Stimulated activated CD8-positive, alpha-beta memory T cell treated with anti-CD3 and anti-CD28 coated beads, Interleukin-2, amount 100 ng/mL, for 1 hour (primary cell): ENCODE measurements around the gene CRB1.
"Not testable (repeated sequence)": the region's sequence is repeated elsewhere in the genome, so short reads cannot be mapped to it uniquely, and the experiment has no call there.

Source experiments
- DNase-seq, 2 donors: peaks; one replicate each; pipeline ENCODE4 v3.0.0-alpha.2; 2020; ENCODE audit warnings: low read depth in 2 of 2

Gene CRB1

GRCh38 chr1:197399755-197400521, 131.9 kb downstream of the CRB1 start:
- DNase-seq = no peak

DNA sequence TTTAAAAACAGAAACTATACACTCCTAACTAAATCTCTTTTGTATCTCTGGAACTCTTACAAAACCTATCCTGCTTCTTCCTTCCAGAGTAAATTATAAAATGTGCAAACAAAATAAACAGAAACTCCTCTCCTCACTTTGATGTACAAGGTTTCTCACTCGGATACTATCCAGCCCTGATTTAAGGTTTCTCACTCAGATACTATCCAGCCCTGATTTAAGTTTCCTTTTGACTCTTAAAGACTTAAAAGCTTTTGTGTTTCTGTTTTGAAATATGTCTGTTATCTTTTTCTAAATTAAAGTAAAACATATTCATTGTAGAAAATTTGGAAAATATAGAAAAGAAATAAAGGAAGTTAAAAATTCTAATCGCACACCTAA, 132.5 kb downstream of the CRB1 start:
- no peak for DNase-seq

- DNase-seq = no peak
Measured at GRCh38 chr1:197402189-197402588, 134.1 kb downstream of the CRB1 start.

GRCh38 chr1:197404774-197405173, 136.7 kb downstream of the CRB1 start:
- DNase-seq = not testable (repeated sequence)

DNA sequence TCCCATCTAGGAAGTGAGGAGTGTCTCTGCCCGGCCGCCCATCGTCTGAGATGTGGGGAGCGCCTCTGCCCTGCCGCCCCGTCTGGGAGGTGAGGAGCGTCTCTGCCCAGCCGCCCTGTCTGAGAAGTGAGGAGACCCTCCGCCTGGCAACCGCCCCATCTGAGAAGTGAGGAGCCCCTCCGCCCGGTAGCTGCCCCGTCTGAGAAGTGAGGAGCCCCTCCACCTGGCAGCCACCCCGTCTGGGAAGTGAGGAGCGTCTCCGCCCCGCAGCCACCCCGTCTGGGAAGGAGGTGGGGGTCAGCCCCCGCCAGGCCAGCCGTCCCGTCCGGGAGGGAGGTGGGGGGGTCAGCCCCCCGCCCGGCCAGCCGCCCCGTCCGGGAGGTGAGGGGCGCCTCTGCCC, 137.6 kb downstream of the CRB1 start:
- not testable (repeated sequence) for DNase-seq

GRCh38 chr1:197413564-197413963, 145.5 kb downstream of the CRB1 start:
- no peak for DNase-seq

GRCh38 chr1:197415221-197415620, 147.2 kb downstream of the CRB1 start:
- DNase-seq = no peak

DNA sequence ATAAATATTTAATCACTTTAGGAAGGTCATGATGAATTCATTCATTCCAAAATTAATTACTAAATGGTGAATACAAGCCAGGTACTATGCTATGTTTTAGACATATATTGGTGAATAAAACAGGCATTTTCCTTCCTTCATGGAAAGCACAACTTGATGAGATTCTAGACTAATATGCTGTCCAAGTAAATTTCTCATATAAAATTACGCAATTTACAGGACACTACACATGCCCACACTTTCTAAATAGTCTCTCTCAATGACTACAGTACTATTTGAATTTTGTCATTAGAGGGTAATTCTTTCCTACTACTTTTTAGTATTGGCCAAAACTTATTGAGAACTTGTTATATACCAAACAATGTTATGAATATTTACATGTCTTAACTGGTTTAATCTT, 150.6 kb downstream of the CRB1 start:
- no peak for DNase-seq

GRCh38 chr1:197422993-197423392, 154.9 kb downstream of the CRB1 start:
- DNase-seq = no peak

GRCh38 chr1:197424380-197424779, 156.3 kb downstream of the CRB1 start:
- no peak for DNase-seq

DNA sequence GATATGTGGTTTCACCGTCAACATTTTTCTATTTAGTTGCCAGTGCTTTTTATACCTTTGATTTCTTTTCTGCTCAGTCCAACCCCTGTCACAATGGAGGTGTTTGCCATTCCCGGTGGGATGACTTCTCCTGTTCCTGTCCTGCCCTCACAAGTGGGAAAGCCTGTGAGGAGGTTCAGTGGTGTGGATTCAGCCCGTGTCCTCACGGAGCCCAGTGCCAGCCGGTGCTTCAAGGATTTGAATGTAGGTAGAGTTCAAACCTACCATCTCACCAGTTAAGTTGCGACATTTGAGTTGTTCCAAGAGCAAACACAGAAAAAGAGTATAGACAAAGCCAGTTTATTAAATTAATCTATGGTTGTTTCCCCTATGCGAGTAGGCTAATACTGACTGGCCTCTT, 161.3 kb downstream of the CRB1 start:
- no peak for DNase-seq

DNA sequence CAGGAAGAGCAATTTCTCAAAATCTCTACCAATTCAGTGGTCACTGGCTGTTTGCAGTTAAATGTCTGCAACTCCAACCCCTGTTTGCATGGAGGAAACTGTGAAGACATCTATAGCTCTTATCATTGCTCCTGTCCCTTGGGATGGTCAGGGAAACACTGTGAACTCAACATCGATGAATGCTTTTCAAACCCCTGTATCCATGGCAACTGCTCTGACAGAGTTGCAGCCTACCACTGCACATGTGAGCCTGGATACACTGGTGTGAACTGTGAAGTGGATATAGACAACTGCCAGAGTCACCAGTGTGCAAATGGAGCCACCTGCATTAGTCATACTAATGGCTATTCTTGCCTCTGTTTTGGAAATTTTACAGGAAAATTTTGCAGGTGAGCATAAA, 167.2 kb downstream of the CRB1 start:
- DNase-seq = no peak

DNA sequence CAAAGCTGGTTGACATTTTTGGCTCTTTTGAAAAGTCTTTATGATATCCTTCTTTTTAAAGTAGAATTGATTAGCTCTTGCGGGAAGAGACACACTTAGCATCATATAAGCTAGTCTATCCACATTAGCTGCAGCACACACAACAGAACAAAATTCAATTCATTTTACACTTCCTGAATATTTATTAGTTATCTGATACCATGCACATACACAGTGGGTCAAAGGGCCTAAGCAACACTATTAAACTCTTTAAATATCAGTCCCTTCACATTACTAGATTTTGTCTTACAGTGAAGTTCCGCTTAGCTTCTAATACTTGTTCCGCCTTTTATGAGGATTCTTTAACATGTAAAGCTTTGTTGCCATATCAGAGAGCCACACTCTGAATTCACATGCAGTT, 169.5 kb downstream of the CRB1 start:
- DNase-seq = no peak

DNA sequence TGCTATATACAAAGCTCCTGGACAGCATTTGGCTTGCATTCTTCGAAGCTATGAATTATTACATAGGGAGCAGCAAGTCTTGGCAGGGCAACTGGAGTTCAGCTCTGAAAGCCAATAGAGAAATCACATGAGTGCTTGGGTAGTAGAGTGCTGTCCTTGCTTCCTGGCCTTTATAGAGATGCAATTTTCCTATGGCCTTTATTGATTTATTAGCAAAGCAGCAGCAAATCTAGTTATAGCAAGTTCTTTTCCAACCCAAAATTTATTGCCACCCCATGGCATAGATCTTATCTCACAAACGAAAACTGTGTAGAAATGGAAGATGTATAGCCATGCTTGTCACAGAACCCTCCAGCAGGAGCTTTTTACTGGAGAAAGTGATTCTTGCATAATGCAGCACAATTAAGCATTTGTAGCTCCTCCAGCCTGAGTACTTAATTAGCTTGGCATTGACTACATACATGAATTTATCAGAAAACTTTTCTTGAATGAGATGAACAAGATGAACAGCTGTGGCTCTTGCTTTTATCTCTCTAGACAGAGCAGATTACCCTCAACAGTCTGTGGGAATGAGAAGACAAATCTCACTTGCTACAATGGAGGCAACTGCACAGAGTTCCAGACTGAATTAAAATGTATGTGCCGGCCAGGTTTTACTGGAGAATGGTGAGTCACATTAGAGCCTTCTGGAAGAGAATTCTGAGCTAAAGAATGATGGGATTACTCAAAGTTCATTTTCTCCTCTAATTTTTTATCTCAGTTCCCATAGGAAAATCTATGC, 170.1 kb downstream of the CRB1 start:
- DNase-seq = no peak

GRCh38 chr1:197439708-197440280, 171.7 kb downstream of the CRB1 start:
- DNase-seq = no peak

- no peak for DNase-seq
Measured at GRCh38 chr1:197440715-197441114, 172.7 kb downstream of the CRB1 start.

DNA sequence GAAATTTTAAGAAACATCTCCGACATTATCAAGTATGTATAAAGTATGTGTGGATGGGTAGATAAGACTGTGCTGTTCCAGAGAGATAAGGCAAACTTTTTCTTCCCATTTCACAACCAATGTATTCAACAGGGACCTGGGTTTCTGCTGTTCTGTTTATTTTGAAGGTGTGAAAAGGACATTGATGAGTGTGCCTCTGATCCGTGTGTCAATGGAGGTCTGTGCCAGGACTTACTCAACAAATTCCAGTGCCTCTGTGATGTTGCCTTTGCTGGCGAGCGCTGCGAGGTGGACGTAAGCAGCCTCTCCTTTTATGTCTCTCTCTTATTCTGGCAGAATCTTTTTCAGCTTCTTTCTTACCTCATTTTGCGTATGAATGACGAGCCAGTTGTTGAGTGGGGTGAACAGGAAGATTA, 174.0 kb downstream of the CRB1 start:
- DNase-seq = no peak

GRCh38 chr1:197444755-197445154, 176.7 kb downstream of the CRB1 start:
- DNase-seq = no peak

- DNase-seq = no peak
Measured at GRCh38 chr1:197448121-197448779, 180.2 kb downstream of the CRB1 start.

- no peak for DNase-seq
Measured at GRCh38 chr1:197451381-197451780, 183.3 kb downstream of the CRB1 start.

GRCh38 chr1:197453376-197454058, 185.5 kb downstream of the CRB1 start:
- DNase-seq = no peak

DNA sequence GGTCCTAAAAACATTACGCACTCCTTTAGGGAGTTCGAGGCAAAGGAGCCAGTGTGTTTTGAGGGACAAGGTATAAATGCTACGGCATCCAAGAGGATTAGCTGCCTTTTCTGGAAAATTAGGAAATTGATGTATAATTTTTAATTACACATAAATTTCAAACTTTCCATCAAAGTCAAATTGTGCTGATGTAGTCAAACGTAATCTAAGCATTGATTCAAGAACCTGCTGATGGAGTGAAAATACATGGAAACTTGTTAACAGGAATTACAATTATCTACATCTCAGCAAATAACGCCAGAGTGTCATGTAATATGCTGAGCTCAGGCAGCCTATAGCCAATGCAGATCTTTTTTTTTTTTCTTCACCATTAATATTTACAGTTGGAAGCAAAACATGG, 194.5 kb downstream of the CRB1 start:
- no peak for DNase-seq
